Suppressor macrophage (primary cell): ENCODE data around the gene UTS2B.
A peak's percentile ranks its signal among the peaks of the same experiment; 100 is the strongest.
"Not testable (repeated sequence)": the region's sequence is repeated elsewhere in the genome, so short reads cannot be mapped to it uniquely, and the experiment has no call there.

Experiments
- DNase-seq, 4 experiments: peaks; one replicate each; pipeline ENCODE4 v3.0.0-alpha.2; 2020 to 2022

UTS2B gene

GRCh38 chr3:191280111-191280510 lies 50.2 kb downstream of the UTS2B start:
- DNase-seq: no peak

GRCh38 chr3:191275751-191276150 lies 54.6 kb downstream of the UTS2B start:
- DNase-seq: no peak

GRCh38 chr3:191275244-191275643 lies 55.1 kb downstream of the UTS2B start:
- not testable (repeated sequence) for DNase-seq

- DNase-seq: no peak
Measured at GRCh38 chr3:191269289-191270085, 60.8 kb downstream of the UTS2B start.

GRCh38 chr3:191268737-191269136 lies 61.6 kb downstream of the UTS2B start:
- DNase-seq: no peak

GRCh38 chr3:191263850-191264249 lies 66.5 kb downstream of the UTS2B start:
- DNase-seq: peak in 3 of 4 experiments; percentile 9 to 55 (median 43)

- DNase-seq: no peak
Measured at GRCh38 chr3:191263365-191263764, 67.0 kb downstream of the UTS2B start.

- no peak for DNase-seq
Measured at GRCh38 chr3:191262650-191263049, 67.7 kb downstream of the UTS2B start.

- no peak for DNase-seq
Measured at GRCh38 chr3:191261304-191261638, 69.1 kb downstream of the UTS2B start.

- no peak for DNase-seq
Measured at GRCh38 chr3:191260431-191261303, 69.7 kb downstream of the UTS2B start.

GRCh38 chr3:191259486-191259885 lies 70.8 kb downstream of the UTS2B start:
- DNase-seq: no peak

- DNase-seq: no peak
Measured at GRCh38 chr3:191257286-191257685, 73.0 kb downstream of the UTS2B start.

- DNase-seq: no peak
Measured at GRCh38 chr3:191256405-191256804, 73.9 kb downstream of the UTS2B start.

GRCh38 chr3:191255156-191255555 lies 75.2 kb downstream of the UTS2B start:
- no peak for DNase-seq

- DNase-seq: no peak
Measured at GRCh38 chr3:191254098-191254873, 76.0 kb downstream of the UTS2B start.

GRCh38 chr3:191253089-191253799 lies 77.1 kb downstream of the UTS2B start:
- DNase-seq: no peak

- DNase-seq: no peak
Measured at GRCh38 chr3:191246630-191247029, 83.7 kb downstream of the UTS2B start.

- peak; percentile 83 to 97 (median 91) for DNase-seq
Measured at GRCh38 chr3:191246034-191246433, 84.3 kb downstream of the UTS2B start.

GRCh38 chr3:191244242-191244867 lies 86.0 kb downstream of the UTS2B start:
- DNase-seq: peak in 2 of 4 experiments; percentile 46 to 67

- DNase-seq: no peak
Measured at GRCh38 chr3:191240486-191240885, 89.8 kb downstream of the UTS2B start.

GRCh38 chr3:191239407-191240031 lies 90.8 kb downstream of the UTS2B start:
- peak in 3 of 4 experiments; percentile 2 to 45 (median 44) for DNase-seq
